GM18526 (cell line): ENCODE results near the gene CPZ.

Experiments used
- POLR2A ChIP-seq: IDR thresholded peaks from 3 replicates; pipeline ENCODE4 v1.6.1; 2011; ENCODE audit not compliant: insufficient read length; ENCODE audit errors: extremely low read depth

The CPZ gene

GRCh38 chr4:8618421-8618820 is 25.9 kb downstream of the CPZ start:
- TF ChIP-seq POLR2A: no peak

GRCh38 chr4:8618961-8619720 is 26.6 kb downstream of the CPZ start:
- TF ChIP-seq POLR2A: no peak

GRCh38 chr4:8637456-8637984 is 45.0 kb downstream of the CPZ start:
- TF ChIP-seq POLR2A: no peak

GRCh38 chr4:8639021-8639420 is 46.5 kb downstream of the CPZ start:
- no peak for TF ChIP-seq POLR2A

- no peak for TF ChIP-seq POLR2A
Observed at GRCh38 chr4:8639777-8640720, 47.5 kb downstream of the CPZ start.

- no peak for TF ChIP-seq POLR2A
Observed at GRCh38 chr4:8640816-8641215, 48.3 kb downstream of the CPZ start.

- no peak for TF ChIP-seq POLR2A
Observed at GRCh38 chr4:8641256-8641655, 48.7 kb downstream of the CPZ start.

GRCh38 chr4:8641931-8642650 is 49.5 kb downstream of the CPZ start:
- TF ChIP-seq POLR2A: no peak

GRCh38 chr4:8642651-8643321 is 50.2 kb downstream of the CPZ start:
- no peak for TF ChIP-seq POLR2A

GRCh38 chr4:8643441-8643840 is 50.9 kb downstream of the CPZ start:
- TF ChIP-seq POLR2A: no peak

GRCh38 chr4:8643986-8644385 is 51.4 kb downstream of the CPZ start:
- TF ChIP-seq POLR2A: no peak

GRCh38 chr4:8644461-8644891 is 51.9 kb downstream of the CPZ start:
- no peak for TF ChIP-seq POLR2A

- TF ChIP-seq POLR2A: no peak
Observed at GRCh38 chr4:8644966-8645752, 52.6 kb downstream of the CPZ start.

- TF ChIP-seq POLR2A: no peak
Observed at GRCh38 chr4:8645753-8646124, 53.2 kb downstream of the CPZ start.

- no peak for TF ChIP-seq POLR2A
Observed at GRCh38 chr4:8646296-8647093, 53.9 kb downstream of the CPZ start.
